Calu3 (cell line): ENCODE results near the gene CNIH2. TPM values are rescaled to one million over a fixed set of nuclear protein-coding genes. Genes with fewer than 3 reads are reported as not detected.

Experiments
- BruUV-seq: library from RNA; stranded (reverse); fragments of 400-500 nt; replicated peaks from 2 replicates; lab custom pipeline; 2021; lab: Mats Ljungman, UMichigan
- CTCF ChIA-PET: fragments of 300-600 bp; sonication (Branson Sonifier 250); formaldehyde crosslinking; loops from one replicate; lab custom pipeline; 2022; ENCODE audit warnings: antibody characterized with exemption; lab: Charles Lee
- DNase-seq: peaks from one replicate; pipeline ENCODE4 v3.0.0; 2022
- H3K27ac Mint-ChIP-seq: one replicate; pipeline ENCODE4 v1.8.0; 2022; ENCODE audit warnings: mixed read lengths; ENCODE audit not compliant: unreplicated experiment
- H3K27me3 Mint-ChIP-seq: one replicate; pipeline ENCODE4 v1.8.0; 2022; ENCODE audit warnings: mixed read lengths; ENCODE audit not compliant: unreplicated experiment
- H3K36me3 Mint-ChIP-seq: one replicate; pipeline ENCODE4 v1.8.0; 2022; ENCODE audit warnings: mild to moderate bottlenecking, moderate library complexity, mixed read lengths; ENCODE audit not compliant: insufficient read depth, unreplicated experiment
- H3K4me1 Mint-ChIP-seq: one replicate; pipeline ENCODE4 v1.8.0; 2022; ENCODE audit warnings: mild to moderate bottlenecking, low read depth, mixed read lengths; ENCODE audit not compliant: unreplicated experiment
- H3K4me3 Mint-ChIP-seq: one replicate; pipeline ENCODE4 v1.8.0; 2022; ENCODE audit warnings: mild to moderate bottlenecking, low read depth, moderate library complexity, mixed read lengths; ENCODE audit not compliant: unreplicated experiment
- H3K9me3 Mint-ChIP-seq: one replicate; pipeline ENCODE4 v1.8.0; 2022; ENCODE audit warnings: low read depth, mixed read lengths; ENCODE audit not compliant: unreplicated experiment
- intact Hi-C: fragments of 100-400 bp; cut with micrococcal nuclease; formaldehyde crosslinking; loops from one replicate; pipeline ENCODE4 v1.10.0; 2022; ENCODE audit not compliant: unreplicated experiment
- total RNA-seq: library from RNA; stranded (reverse); gene quantifications from 2 replicates; pipeline ENCODE4 v1.2.3, GENCODE V29; 2022
- TF ChIP-seq, protein P1 (sequence below): fragments of 200-600 bp; IDR thresholded peaks from one replicate; pipeline ENCODE4 v1.8.0; 2022; ENCODE audit warnings: antibody characterized with exemption; ENCODE audit not compliant: unreplicated experiment

CNIH2 gene
- total RNA-seq, 1 experiment from 2014 or later = 2.9 TPM

DNA sequence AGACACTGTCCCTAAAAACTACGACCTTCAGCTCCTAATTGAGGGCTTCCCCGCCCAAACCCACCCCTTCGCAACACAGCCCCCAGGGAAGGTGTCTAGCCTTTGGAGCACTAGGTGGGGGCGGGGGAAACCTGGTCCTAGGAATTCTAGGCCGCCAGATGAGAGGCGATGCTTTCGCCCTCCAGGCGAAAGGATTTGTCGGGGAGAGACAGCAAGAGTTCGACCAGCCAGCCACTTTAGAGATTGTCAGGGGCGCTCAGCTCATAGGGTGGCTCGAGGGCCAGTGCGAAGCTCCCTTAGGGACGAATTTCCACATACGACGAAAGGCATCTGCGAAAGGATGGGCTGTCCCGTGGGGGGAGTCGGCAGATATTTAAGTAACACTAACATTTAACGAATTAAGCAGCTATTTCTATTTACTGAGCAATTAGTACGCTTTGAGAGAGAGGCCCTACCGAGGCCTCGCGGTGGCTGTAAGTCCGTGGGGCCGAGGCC, 33.5 kb downstream of the CNIH2 start:
- Mint-ChIP-seq H3K27ac (peak overlapping the region; percentile 83), H3K9me3 (no peaks in the 10 kb centered on the region), H3K4me3 (peak overlapping the region; percentile 90), H3K4me1 (peaks cover 9% of the 10 kb centered on the region), H3K36me3 (peaks cover 24% of the 10 kb centered on the region), H3K27me3 (peaks cover 52% of the 10 kb centered on the region)
- no peak for DNase-seq
- CTCF ChIA-PET = interaction anchor here (0.5 to 3.3 kb wide), 12 partner anchors 10 to 127 kb away, joined by 3 to 32 read pairs (median 6); partner anchors contain the start of genes MRPL11, RIN1 and YIF1A
- intact Hi-C loops = loop anchor here (2.0 kb wide), 1 partner anchor 77 kb away; no protein-coding TSS in a partner anchor
- TF ChIP-seq, protein P1, sequence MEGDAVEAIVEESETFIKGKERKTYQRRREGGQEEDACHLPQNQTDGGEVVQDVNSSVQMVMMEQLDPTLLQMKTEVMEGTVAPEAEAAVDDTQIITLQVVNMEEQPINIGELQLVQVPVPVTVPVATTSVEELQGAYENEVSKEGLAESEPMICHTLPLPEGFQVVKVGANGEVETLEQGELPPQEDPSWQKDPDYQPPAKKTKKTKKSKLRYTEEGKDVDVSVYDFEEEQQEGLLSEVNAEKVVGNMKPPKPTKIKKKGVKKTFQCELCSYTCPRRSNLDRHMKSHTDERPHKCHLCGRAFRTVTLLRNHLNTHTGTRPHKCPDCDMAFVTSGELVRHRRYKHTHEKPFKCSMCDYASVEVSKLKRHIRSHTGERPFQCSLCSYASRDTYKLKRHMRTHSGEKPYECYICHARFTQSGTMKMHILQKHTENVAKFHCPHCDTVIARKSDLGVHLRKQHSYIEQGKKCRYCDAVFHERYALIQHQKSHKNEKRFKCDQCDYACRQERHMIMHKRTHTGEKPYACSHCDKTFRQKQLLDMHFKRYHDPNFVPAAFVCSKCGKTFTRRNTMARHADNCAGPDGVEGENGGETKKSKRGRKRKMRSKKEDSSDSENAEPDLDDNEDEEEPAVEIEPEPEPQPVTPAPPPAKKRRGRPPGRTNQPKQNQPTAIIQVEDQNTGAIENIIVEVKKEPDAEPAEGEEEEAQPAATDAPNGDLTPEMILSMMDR = no peak
- BruUV-seq = no TSS peak

DNA sequence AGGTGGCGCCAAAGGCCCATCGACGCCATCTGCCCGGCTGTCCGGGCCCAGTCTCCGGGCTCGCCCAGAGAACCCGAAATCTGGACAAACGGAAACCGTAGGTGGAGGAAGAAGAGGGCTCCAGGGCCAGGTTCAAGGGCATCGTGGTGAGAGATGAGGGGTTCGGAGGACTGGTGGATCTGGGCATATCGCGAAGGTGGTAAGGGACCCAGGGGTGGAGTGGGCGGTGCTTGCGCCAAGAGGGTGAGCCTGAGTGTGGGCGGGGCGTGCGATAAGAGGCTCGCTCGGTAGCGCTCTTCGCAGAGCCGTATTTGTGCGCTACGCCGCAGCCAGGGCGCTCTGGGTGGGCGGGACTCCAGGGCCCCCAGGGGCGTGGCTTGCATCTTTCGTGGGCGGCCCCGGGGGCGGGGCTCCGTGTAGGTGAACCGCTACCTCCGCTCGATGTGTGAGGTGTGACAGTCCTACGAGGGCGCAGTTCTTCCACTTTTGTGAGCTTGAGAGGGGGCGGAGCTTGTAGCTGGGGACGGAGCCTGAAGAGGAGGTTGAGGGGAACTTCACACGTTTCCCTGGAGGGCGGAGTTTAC, 34.1 kb downstream of the CNIH2 start:
- Mint-ChIP-seq H3K4me1 (peaks cover 9% of the 10 kb centered on the region), H3K9me3 (no peaks in the 10 kb centered on the region), H3K27ac (peak overlapping the region; percentile 83), H3K36me3 (peaks cover 24% of the 10 kb centered on the region), H3K4me3 (peak overlapping the region; percentile 90), H3K27me3 (peaks cover 49% of the 10 kb centered on the region)
- TF ChIP-seq, protein P1 = peak; percentile 75
- CTCF ChIA-PET = interaction anchor here (0.5 to 3.3 kb wide), 23 partner anchors 10 to 127 kb away, joined by 3 to 32 read pairs (median 4); partner anchors contain the start of genes MRPL11, RAB1B, RIN1 and SLC29A2
- intact Hi-C loops = loop anchor here (2.0 kb wide), 1 partner anchor 77 kb away; no protein-coding TSS in a partner anchor
- peak; percentile 90 for DNase-seq
- BruUV-seq = no TSS peak

DNA sequence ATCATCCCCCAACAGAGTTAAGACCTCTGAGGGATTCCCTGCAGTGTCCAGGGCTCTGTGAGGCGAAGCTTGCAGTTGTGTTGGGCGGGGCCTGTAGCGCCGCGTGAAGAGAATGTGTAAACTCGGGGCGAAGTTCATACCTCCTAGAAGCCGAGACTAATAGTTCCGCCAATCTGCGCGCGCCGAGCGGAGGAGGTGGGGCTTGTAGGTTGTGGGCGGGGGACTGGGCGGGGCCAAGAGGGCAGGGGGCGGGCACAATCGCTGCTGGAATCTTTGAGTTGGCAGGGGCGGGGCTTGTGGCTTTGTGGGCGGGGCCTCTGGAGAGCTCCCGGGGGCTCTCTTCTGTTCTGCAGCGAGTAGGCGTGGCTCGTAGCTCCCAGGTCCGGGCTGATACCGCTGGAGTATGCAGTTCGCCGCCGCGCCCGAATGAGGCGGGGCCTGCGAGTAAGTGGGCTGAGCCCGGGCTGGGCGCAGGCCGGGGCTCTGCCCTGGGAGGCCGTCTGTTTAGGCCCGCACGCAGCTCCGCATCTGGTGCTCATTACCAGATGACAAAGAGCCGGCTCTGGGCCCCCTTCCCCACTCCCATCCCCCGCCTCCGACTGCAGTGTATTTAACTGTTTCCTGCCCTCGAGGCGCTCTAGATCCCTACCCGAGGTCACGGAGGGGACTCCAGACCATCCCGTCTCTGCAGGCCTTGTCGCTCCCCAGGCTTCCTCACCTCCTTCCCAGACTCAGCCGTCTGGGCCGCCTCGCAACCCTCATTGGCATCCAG, 34.8 kb downstream of the CNIH2 start:
- TF ChIP-seq, protein P1 = no peak
- intact Hi-C loops = no loop called here
- DNase-seq = peak; percentile 97
- Mint-ChIP-seq H3K36me3 (peaks cover 24% of the 10 kb centered on the region), H3K9me3 (no peaks in the 10 kb centered on the region), H3K4me3 (peak overlapping the region; percentile 90), H3K4me1 (peaks cover 9% of the 10 kb centered on the region), H3K27ac (peak overlapping the region; percentile 83), H3K27me3 (peaks cover 43% of the 10 kb centered on the region)
- CTCF ChIA-PET = interaction anchor here (0.5 to 3.3 kb wide), 21 partner anchors 10 to 126 kb away, joined by 3 to 32 read pairs (median 5); partner anchors contain the start of genes BRMS1, MRPL11, RAB1B and RIN1
- no TSS peak for BruUV-seq
